A549 (cell line): ENCODE results near the gene MYOZ3.

Experiments used
- CBX8 ChIP-seq: fragments of 200-600 bp; sonication (generic); IDR thresholded peaks from 2 replicates; pipeline ENCODE4 v1.6.1; 2016
- CEBPB ChIP-seq, 2 experiments: fragments of >200 bp in 1 of 2; sonication (Bioruptor Twin) in 1 of 2; formaldehyde crosslinking in 1 of 2; IDR thresholded peaks; 2 replicates each; pipeline ENCODE4 v1.6.1; 2012 to 2016
- EP300 ChIP-seq, 2 experiments: fragments of >200 bp; sonication (Bioruptor Twin); formaldehyde crosslinking; IDR thresholded peaks; 2 replicates in 1 of 2; 3 replicates in 1 of 2; pipeline ENCODE4 v1.6.1; 2016 to 2017
- MAX ChIP-seq: IDR thresholded peaks from 2 replicates; pipeline ENCODE4 v1.6.1; 2012
- MYC ChIP-seq: IDR thresholded peaks from 2 replicates; pipeline ENCODE4 v1.6.1; 2012; ENCODE audit warnings: mild to moderate bottlenecking, inconsistent platforms, low read length, improper control_type of control experiment, borderline replicate concordance
- NPAS2 ChIP-seq: fragments of 250-450 bp; sonication (Bioruptor Pico); IDR thresholded peaks from 2 replicates; pipeline ENCODE4 v1.8.0; 2022; ENCODE audit warnings: mild to moderate bottlenecking, moderate library complexity, borderline replicate concordance
- POLR2A ChIP-seq: IDR thresholded peaks from 2 replicates; pipeline ENCODE4 v1.6.1; 2012; ENCODE audit warnings: mild to moderate bottlenecking, low read length
- ZNF302 ChIP-seq: fragments of 250-450 bp; sonication (Bioruptor Pico); IDR thresholded peaks from 2 replicates; pipeline ENCODE4 v1.9.0; 2021; ENCODE audit warnings: inconsistent platforms, mild to moderate bottlenecking, moderate library complexity
- TF ChIP-seq, protein P1 (sequence below): fragments of >200 bp; sonication (Bioruptor Twin); formaldehyde crosslinking; IDR thresholded peaks from 3 replicates; pipeline ENCODE4 v1.5.1; 2016
- TF ChIP-seq, protein P2 (sequence below): fragments of 150-350 bp; IDR thresholded peaks from 2 replicates; pipeline ENCODE4 v1.6.1; 2014; ENCODE audit warnings: low read depth, mild to moderate bottlenecking, low read length

DNA sequence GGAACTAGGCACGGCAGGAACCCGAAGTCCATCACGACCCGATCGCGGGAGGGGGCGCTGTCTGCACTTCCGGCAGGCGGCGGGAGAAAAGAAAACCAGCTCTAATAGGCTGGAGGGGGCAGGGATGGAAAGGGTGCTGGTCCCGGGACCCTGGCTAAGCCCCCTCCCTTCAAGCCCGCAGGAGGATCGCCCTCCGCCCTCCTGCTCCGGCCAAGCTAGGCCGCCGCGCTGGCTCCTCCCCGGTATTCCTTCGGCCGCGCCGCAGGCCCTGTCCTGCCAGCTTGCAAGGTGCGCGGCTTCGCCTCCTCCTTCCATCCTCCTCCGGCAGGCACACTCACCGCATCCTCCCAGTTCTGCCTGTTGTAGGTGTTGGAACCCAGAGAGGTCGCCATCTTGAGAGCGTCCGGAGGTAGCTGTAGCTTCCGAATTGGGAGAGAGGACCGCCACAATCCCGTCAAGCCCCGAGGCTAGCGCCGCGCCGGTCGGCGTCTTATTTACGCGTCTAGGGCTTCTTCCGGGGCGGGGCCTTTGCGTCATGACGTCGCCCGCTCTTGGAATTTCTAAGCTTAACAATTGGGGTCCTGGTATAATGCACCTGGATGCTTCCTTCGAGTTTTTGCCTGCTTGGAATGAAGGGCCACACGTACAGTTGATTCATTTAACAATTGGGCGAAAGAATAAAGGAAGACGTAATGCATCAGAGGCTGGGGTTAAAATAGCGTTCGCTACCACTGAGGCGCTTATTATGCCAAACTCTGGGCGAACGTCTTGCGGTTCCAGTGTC, 39.7 kb downstream of the MYOZ3 start, which contains the start of gene RBM22:
- TF ChIP-seq, protein P1, sequence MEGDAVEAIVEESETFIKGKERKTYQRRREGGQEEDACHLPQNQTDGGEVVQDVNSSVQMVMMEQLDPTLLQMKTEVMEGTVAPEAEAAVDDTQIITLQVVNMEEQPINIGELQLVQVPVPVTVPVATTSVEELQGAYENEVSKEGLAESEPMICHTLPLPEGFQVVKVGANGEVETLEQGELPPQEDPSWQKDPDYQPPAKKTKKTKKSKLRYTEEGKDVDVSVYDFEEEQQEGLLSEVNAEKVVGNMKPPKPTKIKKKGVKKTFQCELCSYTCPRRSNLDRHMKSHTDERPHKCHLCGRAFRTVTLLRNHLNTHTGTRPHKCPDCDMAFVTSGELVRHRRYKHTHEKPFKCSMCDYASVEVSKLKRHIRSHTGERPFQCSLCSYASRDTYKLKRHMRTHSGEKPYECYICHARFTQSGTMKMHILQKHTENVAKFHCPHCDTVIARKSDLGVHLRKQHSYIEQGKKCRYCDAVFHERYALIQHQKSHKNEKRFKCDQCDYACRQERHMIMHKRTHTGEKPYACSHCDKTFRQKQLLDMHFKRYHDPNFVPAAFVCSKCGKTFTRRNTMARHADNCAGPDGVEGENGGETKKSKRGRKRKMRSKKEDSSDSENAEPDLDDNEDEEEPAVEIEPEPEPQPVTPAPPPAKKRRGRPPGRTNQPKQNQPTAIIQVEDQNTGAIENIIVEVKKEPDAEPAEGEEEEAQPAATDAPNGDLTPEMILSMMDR: peak; percentile 60
- TF ChIP-seq EP300 (IDR thresholded peaks at IDR 0.05) (no peak), CEBPB (IDR thresholded peaks at IDR 0.05) (no peak), CBX8 (no peak), MYC (no peak), POLR2A (peak; percentile 80), NPAS2 (no peak), ZNF302 (CRISPR knock-in tag) (no peak), MAX (peak; percentile 27; the same call in 1 of the 2 replicates)
- TF ChIP-seq, protein P2, sequence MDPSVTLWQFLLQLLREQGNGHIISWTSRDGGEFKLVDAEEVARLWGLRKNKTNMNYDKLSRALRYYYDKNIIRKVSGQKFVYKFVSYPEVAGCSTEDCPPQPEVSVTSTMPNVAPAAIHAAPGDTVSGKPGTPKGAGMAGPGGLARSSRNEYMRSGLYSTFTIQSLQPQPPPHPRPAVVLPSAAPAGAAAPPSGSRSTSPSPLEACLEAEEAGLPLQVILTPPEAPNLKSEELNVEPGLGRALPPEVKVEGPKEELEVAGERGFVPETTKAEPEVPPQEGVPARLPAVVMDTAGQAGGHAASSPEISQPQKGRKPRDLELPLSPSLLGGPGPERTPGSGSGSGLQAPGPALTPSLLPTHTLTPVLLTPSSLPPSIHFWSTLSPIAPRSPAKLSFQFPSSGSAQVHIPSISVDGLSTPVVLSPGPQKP: no peak
